SK-N-MC (cell line): ENCODE results near the gene PCNX2.

ENCODE experiments used
- EZH2 ChIP-seq: fragments of 200-600 bp; sonication (generic); IDR thresholded peaks from one replicate; pipeline ENCODE4 v1.6.1; 2017; ENCODE audit warnings: antibody characterized with exemption
- POLR2AphosphoS5 ChIP-seq: IDR thresholded peaks from 2 replicates; pipeline ENCODE4 v1.6.1; 2012; ENCODE audit warnings: mild to moderate bottlenecking, low read depth, low read length, borderline replicate concordance

- no peak for TF ChIP-seq POLR2AphosphoS5
- no peak for TF ChIP-seq EZH2
These were observed 343.9 kb downstream of the PCNX2 start for GRCh38 chr1:232951605-232952004.
